ENCODE results near the gene PTPRK.

- TF ChIP-seq CTCF (IDR thresholded peaks at IDR 0.05; ENCODE audit: low read depth, low read length, missing input control): no peak
- TF ChIP-seq MAX (IDR thresholded peaks at IDR 0.05): no peak
- TF ChIP-seq GABPA (IDR thresholded peaks at IDR 0.05 in 1 of 2, conservative IDR thresholded peaks at IDR 0.05 in 1 of 2): no peak
These were observed 520.0 kb downstream of the PTPRK start for GRCh38 chr6:128000363-128000762.

All from liver (tissue), 3 donors.